GM19025 (cell line): ENCODE results near the gene HNRNPD.
A peak's percentile ranks its signal among the peaks of the same experiment; 100 is the strongest.
"Not testable (repeated sequence)": the region's sequence is repeated elsewhere in the genome, so short reads cannot be mapped to it uniquely, and the experiment has no call there.

Experiments
- ATAC-seq: cut with Tn5 transposase; IDR thresholded peaks from one replicate; pipeline ENCODE4 v1.9.1; 2021; ENCODE audit warnings: mild to moderate bottlenecking, low read depth, moderate library complexity; ENCODE audit not compliant: unreplicated experiment

The HNRNPD gene

GRCh38 chr4:82376109-82376508 lies 2.3 kb upstream of the HNRNPD start:
- no peak for ATAC-seq

GRCh38 chr4:82373486-82373815 lies 340 bp downstream of the HNRNPD start:
- ATAC-seq, result peak; percentile 19

GRCh38 chr4:82372517-82373485 lies 990 bp downstream of the HNRNPD start:
- ATAC-seq, result no peak

GRCh38 chr4:82371497-82371896 lies 2.3 kb downstream of the HNRNPD start:
- no peak for ATAC-seq

- ATAC-seq, result no peak
These were observed 6.2 kb downstream of the HNRNPD start for GRCh38 chr4:82367438-82368097.

GRCh38 chr4:82366431-82366830 lies 7.4 kb downstream of the HNRNPD start:
- ATAC-seq, result not testable (repeated sequence)

- ATAC-seq, result no peak
These were observed 9.8 kb downstream of the HNRNPD start for GRCh38 chr4:82363896-82364487.

- ATAC-seq, result no peak
These were observed 11.2 kb downstream of the HNRNPD start for GRCh38 chr4:82362565-82362964.

GRCh38 chr4:82360298-82361177 lies 13.3 kb downstream of the HNRNPD start:
- no peak for ATAC-seq

GRCh38 chr4:82358847-82359246 lies 14.9 kb downstream of the HNRNPD start:
- no peak for ATAC-seq

- ATAC-seq, result no peak
These were observed 16.2 kb downstream of the HNRNPD start for GRCh38 chr4:82357640-82358039.

- no peak for ATAC-seq
These were observed 19.0 kb downstream of the HNRNPD start for GRCh38 chr4:82354788-82355187.

GRCh38 chr4:82352825-82353366 lies 20.9 kb downstream of the HNRNPD start:
- ATAC-seq, result no peak

- ATAC-seq, result no peak
These were observed 21.5 kb downstream of the HNRNPD start for GRCh38 chr4:82352118-82352824.

GRCh38 chr4:82346126-82346525 lies 27.7 kb downstream of the HNRNPD start:
- no peak for ATAC-seq

- no peak for ATAC-seq
These were observed 38.7 kb downstream of the HNRNPD start for GRCh38 chr4:82335043-82335442.

GRCh38 chr4:82333641-82334040 lies 40.1 kb downstream of the HNRNPD start:
- not testable (repeated sequence) for ATAC-seq

GRCh38 chr4:82331814-82332213 lies 42.0 kb downstream of the HNRNPD start:
- no peak for ATAC-seq

GRCh38 chr4:82320351-82320750 lies 53.4 kb downstream of the HNRNPD start:
- no peak for ATAC-seq

GRCh38 chr4:82303063-82303462 lies 70.7 kb downstream of the HNRNPD start:
- ATAC-seq, result not testable (repeated sequence)
